Measurements from ENCODE around the gene DCC.

Gene DCC

DNA sequence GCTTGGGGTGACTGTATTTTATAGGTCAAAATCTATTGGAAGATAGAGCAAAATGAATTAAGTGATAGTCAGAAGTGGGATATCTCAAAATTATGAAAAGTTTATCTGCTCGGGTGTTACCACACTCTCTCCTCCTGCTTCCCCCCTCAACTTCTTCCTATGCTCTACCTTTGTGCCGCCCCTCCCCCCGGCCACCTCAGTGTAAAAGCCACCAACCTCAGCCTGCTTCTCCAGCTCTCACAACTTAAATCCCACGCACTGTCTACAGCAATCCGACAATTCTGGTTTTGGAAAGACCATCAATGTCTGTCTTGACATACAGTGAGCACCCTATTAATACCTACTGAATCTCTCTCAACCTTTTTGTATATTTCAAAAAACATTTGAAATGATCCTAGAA is 164.6 kb downstream of the DCC start:
- TF ChIP-seq, protein P1, sequence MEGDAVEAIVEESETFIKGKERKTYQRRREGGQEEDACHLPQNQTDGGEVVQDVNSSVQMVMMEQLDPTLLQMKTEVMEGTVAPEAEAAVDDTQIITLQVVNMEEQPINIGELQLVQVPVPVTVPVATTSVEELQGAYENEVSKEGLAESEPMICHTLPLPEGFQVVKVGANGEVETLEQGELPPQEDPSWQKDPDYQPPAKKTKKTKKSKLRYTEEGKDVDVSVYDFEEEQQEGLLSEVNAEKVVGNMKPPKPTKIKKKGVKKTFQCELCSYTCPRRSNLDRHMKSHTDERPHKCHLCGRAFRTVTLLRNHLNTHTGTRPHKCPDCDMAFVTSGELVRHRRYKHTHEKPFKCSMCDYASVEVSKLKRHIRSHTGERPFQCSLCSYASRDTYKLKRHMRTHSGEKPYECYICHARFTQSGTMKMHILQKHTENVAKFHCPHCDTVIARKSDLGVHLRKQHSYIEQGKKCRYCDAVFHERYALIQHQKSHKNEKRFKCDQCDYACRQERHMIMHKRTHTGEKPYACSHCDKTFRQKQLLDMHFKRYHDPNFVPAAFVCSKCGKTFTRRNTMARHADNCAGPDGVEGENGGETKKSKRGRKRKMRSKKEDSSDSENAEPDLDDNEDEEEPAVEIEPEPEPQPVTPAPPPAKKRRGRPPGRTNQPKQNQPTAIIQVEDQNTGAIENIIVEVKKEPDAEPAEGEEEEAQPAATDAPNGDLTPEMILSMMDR (IDR thresholded peaks at IDR 0.05; ENCODE audit: insufficient read depth, low read length, poor library complexity, severe bottlenecking): no peak
- no peaks in the 10 kb centered on the region for H3K27me3 ChIP-seq (replicated peaks; ENCODE audit: control insufficient read depth, insufficient read depth, low read length)
- H3K4me3 ChIP-seq (replicated peaks; ENCODE audit: low read depth, low read length): no peak overlapping the region
- no peaks in the 10 kb centered on the region for H3K36me3 ChIP-seq (ENCODE audit: control insufficient read depth, insufficient read depth, low read length)
- no peak for DNase-seq (ENCODE audit: extremely low read depth, insufficient read length)

DNA sequence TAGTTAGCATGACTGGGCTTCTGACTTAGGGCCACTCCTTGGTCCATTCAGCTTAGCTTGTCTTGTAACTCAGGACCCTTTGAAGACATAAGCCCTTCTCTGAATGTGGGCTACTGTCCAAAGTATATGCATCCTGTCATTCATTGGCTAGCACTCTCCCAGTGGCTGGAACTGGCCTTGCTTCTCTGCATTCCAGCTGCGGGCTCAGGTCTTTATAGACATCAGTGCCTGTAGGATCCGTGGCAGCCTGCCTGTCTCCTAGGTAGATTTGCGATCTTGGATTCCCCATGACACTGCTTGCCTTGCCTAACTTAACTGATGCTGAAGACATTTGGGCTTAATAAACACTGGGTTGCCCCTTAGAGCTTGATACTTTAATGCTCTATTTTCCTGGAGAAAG is 170.1 kb downstream of the DCC start:
- Histone ChIP-seq H3K4me3 (replicated peaks; ENCODE audit: low read depth, low read length) (no peak overlapping the region), H3K36me3 (ENCODE audit: control insufficient read depth, insufficient read depth, low read length) (no peaks in the 10 kb centered on the region), H3K27me3 (replicated peaks; ENCODE audit: control insufficient read depth, insufficient read depth, low read length) (no peaks in the 10 kb centered on the region)
- DNase-seq (ENCODE audit: extremely low read depth, insufficient read length): no peak
- TF ChIP-seq, protein P1 (IDR thresholded peaks at IDR 0.05; ENCODE audit: insufficient read depth, low read length, poor library complexity, severe bottlenecking): no peak

DNA sequence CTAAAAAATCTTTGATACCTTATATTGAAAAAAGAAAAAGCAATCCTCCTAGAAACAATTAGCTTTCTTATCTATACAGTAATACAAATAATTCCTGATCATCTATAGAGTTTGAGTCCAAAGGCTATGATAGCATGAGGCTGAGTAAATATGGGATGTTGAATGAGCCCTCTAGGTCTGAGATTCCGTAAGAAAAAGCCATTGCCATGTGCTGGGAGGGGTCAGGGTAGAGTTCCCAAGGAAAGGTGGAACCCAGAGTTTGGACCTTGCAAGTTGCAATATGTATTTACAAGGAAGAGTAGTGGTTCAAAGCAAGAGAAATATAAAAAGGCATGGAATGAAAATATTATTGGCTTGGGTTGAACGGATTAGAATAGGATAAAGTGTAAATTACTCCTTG is 178.1 kb downstream of the DCC start:
- Histone ChIP-seq H3K4me3 (replicated peaks; ENCODE audit: low read depth, low read length) (no peak overlapping the region), H3K27me3 (replicated peaks; ENCODE audit: control insufficient read depth, insufficient read depth, low read length) (no peaks in the 10 kb centered on the region), H3K36me3 (ENCODE audit: control insufficient read depth, insufficient read depth, low read length) (no peaks in the 10 kb centered on the region)
- no peak for DNase-seq (ENCODE audit: extremely low read depth, insufficient read length)
- TF ChIP-seq, protein P1 (IDR thresholded peaks at IDR 0.05; ENCODE audit: insufficient read depth, low read length, poor library complexity, severe bottlenecking): no peak

DNA sequence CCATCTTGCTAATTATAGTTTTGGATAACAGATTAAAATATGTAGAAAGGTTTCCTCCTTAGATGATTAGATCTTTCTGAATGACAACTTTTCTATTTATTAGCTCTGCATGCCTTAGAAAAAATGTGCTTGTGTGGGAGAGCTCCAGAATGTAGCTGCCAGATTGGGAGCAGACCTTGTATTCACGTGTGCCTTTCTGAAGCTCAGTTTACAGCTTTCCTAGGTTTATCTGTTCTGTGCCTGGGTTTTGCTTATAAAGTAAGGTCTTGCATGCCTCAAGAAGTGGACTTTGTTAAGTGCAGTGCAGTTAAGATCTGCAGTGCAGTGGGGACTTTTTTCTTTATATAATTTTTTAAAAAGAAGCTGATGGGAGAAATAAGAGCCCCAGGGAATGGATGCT is 179.0 kb downstream of the DCC start:
- no peak for DNase-seq (ENCODE audit: extremely low read depth, insufficient read length)
- TF ChIP-seq, protein P1 (IDR thresholded peaks at IDR 0.05; ENCODE audit: insufficient read depth, low read length, poor library complexity, severe bottlenecking): no peak
- H3K27me3 ChIP-seq (replicated peaks; ENCODE audit: control insufficient read depth, insufficient read depth, low read length): no peaks in the 10 kb centered on the region
- no peaks in the 10 kb centered on the region for H3K36me3 ChIP-seq (ENCODE audit: control insufficient read depth, insufficient read depth, low read length)
- H3K4me3 ChIP-seq (replicated peaks; ENCODE audit: low read depth, low read length): no peak overlapping the region

DNA sequence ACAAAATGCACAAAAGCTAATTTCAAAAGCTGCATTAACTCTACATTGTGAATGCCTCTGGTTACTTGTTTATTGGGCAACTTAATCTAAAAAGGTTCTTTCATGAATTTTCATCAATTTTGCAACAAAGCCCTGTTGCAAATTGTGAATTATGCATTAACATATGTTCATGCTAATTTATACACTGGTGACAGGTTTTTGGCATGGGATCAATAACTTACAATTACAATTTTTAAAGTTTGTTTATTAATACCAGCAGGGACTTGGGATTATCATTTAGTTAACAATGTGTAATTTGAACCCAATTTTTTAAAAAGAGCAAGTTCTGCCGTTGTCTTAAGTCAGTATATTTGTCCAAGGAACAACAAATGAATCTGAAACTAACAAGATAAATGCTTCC is 183.6 kb downstream of the DCC start:
- H3K36me3 ChIP-seq (ENCODE audit: control insufficient read depth, insufficient read depth, low read length): no peaks in the 10 kb centered on the region
- no peak overlapping the region for H3K4me3 ChIP-seq (replicated peaks; ENCODE audit: low read depth, low read length)
- no peaks in the 10 kb centered on the region for H3K27me3 ChIP-seq (replicated peaks; ENCODE audit: control insufficient read depth, insufficient read depth, low read length)
- no peak for DNase-seq (ENCODE audit: extremely low read depth, insufficient read length)
- TF ChIP-seq, protein P1 (IDR thresholded peaks at IDR 0.05; ENCODE audit: insufficient read depth, low read length, poor library complexity, severe bottlenecking): no peak

DNA sequence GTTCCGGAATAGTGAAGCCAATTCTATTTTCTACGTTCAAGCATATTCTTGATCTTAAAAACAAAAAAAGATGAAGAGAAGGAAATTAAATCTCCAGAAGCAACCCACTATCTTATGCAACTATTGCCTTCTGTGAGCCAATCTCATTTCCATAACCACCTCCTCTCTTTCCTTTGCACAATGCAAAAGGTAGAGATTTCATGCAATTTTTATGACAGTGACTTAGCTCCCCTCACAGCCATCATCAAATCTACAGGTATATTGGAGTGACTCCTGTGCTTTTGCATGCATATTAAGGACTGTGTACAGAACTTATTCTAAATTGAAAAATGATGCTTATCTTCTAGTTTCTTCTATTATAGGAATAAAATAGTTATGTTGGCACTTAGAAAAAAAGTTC is 191.8 kb downstream of the DCC start:
- Histone ChIP-seq H3K36me3 (ENCODE audit: control insufficient read depth, insufficient read depth, low read length) (no peaks in the 10 kb centered on the region), H3K4me3 (replicated peaks; ENCODE audit: low read depth, low read length) (no peak overlapping the region), H3K27me3 (replicated peaks; ENCODE audit: control insufficient read depth, insufficient read depth, low read length) (no peaks in the 10 kb centered on the region)
- TF ChIP-seq, protein P1 (IDR thresholded peaks at IDR 0.05; ENCODE audit: insufficient read depth, low read length, poor library complexity, severe bottlenecking): no peak
- DNase-seq (ENCODE audit: extremely low read depth, insufficient read length): no peak

Measured in GM06990 (cell line).